ENCODE data around the gene CD2. TPM values are rescaled to one million over a fixed set of nuclear protein-coding genes. Genes with fewer than 3 reads are reported as not detected.

CD2 gene
- total and polyA plus RNA-seq, 2 of the 8 experiments (the other 6 are each of a cell fraction or from before 2014, with no cell fraction given) = not detected

DNA sequence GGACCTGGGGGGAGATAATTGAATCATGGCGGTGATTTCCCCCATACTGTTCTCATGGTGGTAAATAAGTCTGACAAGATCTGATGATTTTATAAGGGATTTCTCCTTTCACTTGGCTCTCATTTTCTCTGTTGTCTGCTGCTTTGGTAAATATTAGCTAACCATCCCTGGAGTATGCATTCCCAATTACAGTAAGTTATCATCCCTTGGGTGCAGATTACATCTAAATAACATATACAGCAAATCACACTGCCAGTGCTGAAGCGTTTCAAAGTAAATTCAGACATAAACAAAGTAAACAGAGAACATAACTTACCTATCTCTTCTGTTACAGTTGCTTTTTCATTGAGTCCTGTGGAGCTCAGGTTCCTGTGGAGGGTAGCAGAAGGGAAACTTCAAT, 48.1 kb upstream of the CD2 start:
- WGBS, 2 experiments (ENCODE audit: extremely low coverage in 1 of 2, insufficient coverage in 1 of 2, insufficient read length in 1 of 2, insufficient replicate concordance in 2 of 2, low coverage in 1 of 2, low lambda C conversion rate in 2 of 2, missing lambda C conversion rate in 1 of 2) = 98% methylated on average over 2 of the region's 2 CpGs; no CpG with 5 or more reads in 1 of the 2 experiments
- H3K9me3 ChIP-seq (ENCODE audit: insufficient read depth in 2 of 2, low read depth in 1 of 2, low read length in 1 of 2) = peaks cover 0 to 7% of the 10 kb centered on the region in 2 experiments; a peak in 1 of 4 replicates
- TF ChIP-seq CBX8 (IDR thresholded peaks at IDR 0.05; ENCODE audit: borderline replicate concordance, low read depth, low read length) = no peak
- no peak for TF ChIP-seq ASH2L (IDR thresholded peaks at IDR 0.05; ENCODE audit: low read length)
- no peak for TF ChIP-seq RFX5 (IDR thresholded peaks at IDR 0.05; ENCODE audit: borderline replicate concordance, low read depth, low read length)
- TF ChIP-seq RAD21 (IDR thresholded peaks at IDR 0.05 in 1 of 2, conservative IDR thresholded peaks at IDR 0.05 in 1 of 2; ENCODE audit: low read depth in 2 of 2, low read length in 2 of 2) = no peak
- no peak for TF ChIP-seq NRF1 (IDR thresholded peaks at IDR 0.05; ENCODE audit: low read depth, low read length)
- TF ChIP-seq, protein P1, sequence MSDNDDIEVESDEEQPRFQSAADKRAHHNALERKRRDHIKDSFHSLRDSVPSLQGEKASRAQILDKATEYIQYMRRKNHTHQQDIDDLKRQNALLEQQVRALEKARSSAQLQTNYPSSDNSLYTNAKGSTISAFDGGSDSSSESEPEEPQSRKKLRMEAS (IDR thresholded peaks at IDR 0.05) = no peak
- TF ChIP-seq JUND (IDR thresholded peaks at IDR 0.05; ENCODE audit: low read length) = no peak
- TF ChIP-seq BCL11A (IDR thresholded peaks at IDR 0.05; ENCODE audit: low read depth in 2 of 2, low read length in 2 of 2) = no peak
- TF ChIP-seq BACH1 (IDR thresholded peaks at IDR 0.05; ENCODE audit: low read length) = no peak
- no peak for TF ChIP-seq JUN (IDR thresholded peaks at IDR 0.05; ENCODE audit: low read depth, low read length)
- no peak for TF ChIP-seq TEAD4 (IDR thresholded peaks at IDR 0.05; ENCODE audit: low read depth, low read length)
- TF ChIP-seq, protein P2, sequence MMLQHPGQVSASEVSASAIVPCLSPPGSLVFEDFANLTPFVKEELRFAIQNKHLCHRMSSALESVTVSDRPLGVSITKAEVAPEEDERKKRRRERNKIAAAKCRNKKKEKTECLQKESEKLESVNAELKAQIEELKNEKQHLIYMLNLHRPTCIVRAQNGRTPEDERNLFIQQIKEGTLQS (IDR thresholded peaks at IDR 0.05; ENCODE audit: insufficient read depth, low read depth, low read length) = no peak
- TF ChIP-seq EZH2 (IDR thresholded peaks at IDR 0.05; ENCODE audit: low read depth, low read length, severe bottlenecking) = no peak
- no peak for TF ChIP-seq MAFK (IDR thresholded peaks at IDR 0.05; ENCODE audit: low read depth, low read length)

More for the DNA sequence above, 48.1 kb upstream of the CD2 start:
- H2AK5ac ChIP-seq (ENCODE audit: low read depth, low read length) = no peak overlapping the region
- H2BK12ac ChIP-seq (ENCODE audit: low read depth, low read length) = no peak overlapping the region
- ChIA-PET CTCF (ENCODE audit: partially characterized antibody) (interaction anchor here (1.4 to 1.6 kb wide), 2 partner anchors 58 to 111 kb away, joined by 4 read pairs; no protein-coding TSS in a partner anchor), POLR2A (ENCODE audit: partially characterized antibody) (no interaction called here)
- no peaks in the 10 kb centered on the region for H3K27me3 ChIP-seq (replicated peaks in 1 of 4; ENCODE audit: control insufficient read depth in 3 of 4, extremely low read depth in 1 of 4, insufficient read depth in 3 of 4, low read length in 3 of 4)
- no peak for DNase-seq (ENCODE audit: low read depth in 1 of 2, low spot score in 2 of 2)
- H3K23ac ChIP-seq (ENCODE audit: insufficient read length) = no peak overlapping the region
- H4K91ac ChIP-seq (replicated peaks; ENCODE audit: insufficient read length, low read length) = no peak overlapping the region
- no peaks in the 10 kb centered on the region; a peak in 1 of 7 replicates for H3K4me1 ChIP-seq (replicated peaks in 1 of 4; ENCODE audit: control insufficient read depth in 3 of 4, insufficient read depth in 4 of 4, low read length in 3 of 4)
- no peak overlapping the region for H2BK120ac ChIP-seq (replicated peaks; ENCODE audit: low read depth, low read length)
- no peak overlapping the region for H3K18ac ChIP-seq (ENCODE audit: extremely low read depth, low read length)
- FAIRE-seq = no peak
- H2BK20ac ChIP-seq (ENCODE audit: low read length) = no peak overlapping the region
- H4K20me1 ChIP-seq (replicated peaks in 1 of 2; ENCODE audit: control insufficient read depth in 1 of 2, insufficient read depth in 2 of 2, low read length in 2 of 2) = no peaks in the 10 kb centered on the region
- H3K27ac ChIP-seq (ENCODE audit: low read depth, low read length) = no peak overlapping the region
- no peaks in the 10 kb centered on the region for H3K23me2 ChIP-seq (ENCODE audit: low read depth, low read length)
- no peak overlapping the region for H3K4ac ChIP-seq (replicated peaks; ENCODE audit: insufficient read length, low read depth, low read length)
- H3K4me3 ChIP-seq (ENCODE audit: extremely low read depth in 1 of 4, insufficient read depth in 2 of 4, low read depth in 3 of 4, low read length in 4 of 4) = no peak overlapping the region
- no peaks in the 10 kb centered on the region for H3K79me1 ChIP-seq (ENCODE audit: low read depth, low read length)
- no peak overlapping the region for H2BK15ac ChIP-seq (ENCODE audit: low read length)
- H3K14ac ChIP-seq (ENCODE audit: insufficient read length) = no peak overlapping the region
- H2BK5ac ChIP-seq (ENCODE audit: low read depth, low read length) = no peak overlapping the region
- H3K9ac ChIP-seq (replicated peaks in 1 of 4; ENCODE audit: extremely low read depth in 1 of 4, low read depth in 3 of 4, low read length in 3 of 4) = no peak overlapping the region
- H3K79me2 ChIP-seq (ENCODE audit: control insufficient read depth in 1 of 2, insufficient read depth in 2 of 2, low read length in 2 of 2) = no peaks in the 10 kb centered on the region
- no peak overlapping the region for H2AFZ ChIP-seq (ENCODE audit: low read length)
- H4K8ac ChIP-seq (ENCODE audit: extremely low read depth, insufficient read depth, low read length) = no peak overlapping the region
- H3K4me2 ChIP-seq (ENCODE audit: insufficient read depth in 1 of 2, low read depth in 2 of 2, low read length in 2 of 2) = no peak overlapping the region
- H3K36me3 ChIP-seq (ENCODE audit: control insufficient read depth in 2 of 4, insufficient read depth in 4 of 4, low read length in 3 of 4) = no peaks in the 10 kb centered on the region
- H4K5ac ChIP-seq (ENCODE audit: insufficient read length, low read depth, low read length) = no peak overlapping the region
- H3K56ac ChIP-seq (replicated peaks; ENCODE audit: insufficient read length, low read depth, low read length) = no peak overlapping the region

Measured in H1 (cell line).